Ectodermal cell (in vitro differentiated cells): ENCODE measurements around the gene RPP21.
A peak's percentile ranks its signal among the peaks of the same experiment; 100 is the strongest.

Experiments
- H3K27ac ChIP-seq: 2 replicates; pipeline ENCODE4 v1.7.0; 2013; ENCODE audit warnings: mild to moderate bottlenecking, low read depth, low read length; ENCODE audit not compliant: insufficient read depth, poor library complexity, severe bottlenecking
- H3K27me3 ChIP-seq: 2 replicates; pipeline ENCODE4 v1.7.0; 2013; ENCODE audit warnings: mild to moderate bottlenecking, low read length; ENCODE audit not compliant: insufficient read depth, control insufficient read depth, poor library complexity, severe bottlenecking
- H3K36me3 ChIP-seq: one replicate; pipeline ENCODE4 v1.7.0; 2013; ENCODE audit warnings: low read length; ENCODE audit not compliant: control insufficient read depth, insufficient read depth
- H3K4me1 ChIP-seq: one replicate; pipeline ENCODE4 v1.7.0; 2013; ENCODE audit warnings: low read length; ENCODE audit not compliant: control insufficient read depth, insufficient read depth
- H3K4me3 ChIP-seq: 2 replicates; pipeline ENCODE4 v1.7.0; 2013; ENCODE audit warnings: low read depth, low read length, control low read depth; ENCODE audit not compliant: insufficient read depth
- H3K9me3 ChIP-seq: 2 replicates; pipeline ENCODE4 v1.7.0; 2013; ENCODE audit warnings: mild to moderate bottlenecking, low read length, moderate library complexity; ENCODE audit not compliant: control insufficient read depth
- WGBS, 2 experiments: methylation state at CpG; one replicate each; pipeline ENCODE4 v1.1.7; 2013; ENCODE audit warnings: missing lambda C conversion rate in 2 of 2; 5-methylcytosine and 5-hydroxymethylcytosine counted together

The RPP21 gene

DNA sequence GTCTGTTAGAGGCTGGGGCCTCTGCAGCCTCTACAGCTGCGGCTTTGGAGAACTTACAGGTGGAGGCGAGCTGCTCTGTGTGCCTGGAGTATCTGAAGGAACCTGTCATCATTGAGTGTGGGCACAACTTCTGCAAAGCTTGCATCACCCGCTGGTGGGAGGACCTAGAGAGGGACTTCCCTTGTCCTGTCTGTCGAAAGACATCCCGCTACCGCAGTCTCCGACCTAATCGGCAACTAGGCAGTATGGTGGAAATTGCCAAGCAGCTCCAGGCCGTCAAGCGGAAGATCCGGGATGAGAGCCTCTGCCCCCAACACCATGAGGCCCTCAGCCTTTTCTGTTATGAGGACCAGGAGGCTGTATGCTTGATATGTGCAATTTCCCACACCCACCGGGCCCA lies 15.6 kb upstream of the RPP21 start:
- H3K27me3 ChIP-seq, result no peaks in the 10 kb centered on the region
- no peak overlapping the region for H3K4me3 ChIP-seq
- 95 to 96% methylated on average over 12 of the region's 12 CpGs for WGBS, 2 experiments
- H3K27ac ChIP-seq, result no peak overlapping the region
- peaks cover 8% of the 10 kb centered on the region for H3K36me3 ChIP-seq
- H3K4me1 ChIP-seq, result peaks cover 14% of the 10 kb centered on the region
- no peaks in the 10 kb centered on the region for H3K9me3 ChIP-seq

DNA sequence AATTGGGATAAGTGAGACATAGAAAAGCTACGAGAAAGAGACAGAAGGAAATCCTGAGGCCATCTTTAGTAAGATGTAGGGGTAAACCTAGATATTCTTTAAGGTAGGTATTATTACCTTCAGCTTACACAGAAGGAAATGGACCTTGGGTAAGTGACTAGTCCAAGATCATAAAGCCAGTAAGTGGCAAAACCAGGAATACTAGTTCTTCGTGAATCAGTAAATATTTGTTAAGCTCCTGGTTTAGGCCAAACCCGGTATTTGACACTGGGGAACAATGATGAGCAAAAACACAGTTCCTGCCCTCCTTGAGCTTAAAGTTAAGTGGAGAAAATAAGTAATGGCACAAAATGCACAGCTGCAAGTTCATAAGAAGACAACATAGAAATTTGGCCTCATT lies 13.0 kb upstream of the RPP21 start:
- WGBS, 2 experiments, result 92 to 97% methylated on average over 3 of the region's 3 CpGs
- peaks cover 14% of the 10 kb centered on the region for H3K36me3 ChIP-seq
- H3K27me3 ChIP-seq, result no peaks in the 10 kb centered on the region
- H3K4me1 ChIP-seq, result peaks cover 8% of the 10 kb centered on the region
- H3K27ac ChIP-seq, result no peak overlapping the region
- no peaks in the 10 kb centered on the region for H3K9me3 ChIP-seq
- H3K4me3 ChIP-seq, result no peak overlapping the region

DNA sequence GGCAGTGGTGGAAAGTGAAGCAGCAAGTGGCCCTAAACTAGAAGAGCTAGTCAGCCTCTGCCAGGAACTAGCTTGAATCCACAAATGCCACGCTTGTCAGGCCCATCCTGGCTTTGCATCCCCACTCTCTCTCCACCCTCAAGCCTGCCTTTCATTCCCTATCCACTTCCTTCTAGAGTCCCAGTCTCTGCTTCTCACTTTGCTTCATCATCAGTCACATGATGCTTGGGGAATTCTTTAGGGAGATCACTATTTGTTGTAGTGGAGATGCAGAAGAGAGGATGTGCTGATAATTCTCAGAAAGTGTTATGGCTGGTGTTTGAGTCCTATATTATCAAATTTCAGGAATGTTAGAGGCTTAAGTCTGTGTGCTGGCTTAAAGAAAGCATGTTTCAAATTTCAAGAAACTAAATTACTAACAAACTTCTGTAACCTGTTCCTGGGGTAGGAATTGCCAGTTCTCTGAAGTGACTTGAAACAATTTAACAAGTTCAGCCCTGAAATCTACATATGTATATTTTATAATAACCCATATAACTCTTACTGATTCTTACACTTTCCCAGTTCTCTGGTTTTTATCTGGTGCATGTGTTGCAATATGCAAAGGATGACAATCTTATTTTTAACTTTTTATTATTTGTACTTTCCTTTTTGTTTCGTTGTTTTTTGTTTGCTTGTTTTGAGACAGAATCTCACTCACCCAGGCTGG lies 10.7 kb upstream of the RPP21 start:
- Histone ChIP-seq H3K27ac (no peak overlapping the region), H3K9me3 (no peaks in the 10 kb centered on the region), H3K27me3 (no peaks in the 10 kb centered on the region), H3K4me1 (no peaks in the 10 kb centered on the region), H3K4me3 (no peak overlapping the region), H3K36me3 (peaks cover 11% of the 10 kb centered on the region)
- WGBS, 2 experiments, result 94 to 96% methylated on average over 2 of the region's 2 CpGs

DNA sequence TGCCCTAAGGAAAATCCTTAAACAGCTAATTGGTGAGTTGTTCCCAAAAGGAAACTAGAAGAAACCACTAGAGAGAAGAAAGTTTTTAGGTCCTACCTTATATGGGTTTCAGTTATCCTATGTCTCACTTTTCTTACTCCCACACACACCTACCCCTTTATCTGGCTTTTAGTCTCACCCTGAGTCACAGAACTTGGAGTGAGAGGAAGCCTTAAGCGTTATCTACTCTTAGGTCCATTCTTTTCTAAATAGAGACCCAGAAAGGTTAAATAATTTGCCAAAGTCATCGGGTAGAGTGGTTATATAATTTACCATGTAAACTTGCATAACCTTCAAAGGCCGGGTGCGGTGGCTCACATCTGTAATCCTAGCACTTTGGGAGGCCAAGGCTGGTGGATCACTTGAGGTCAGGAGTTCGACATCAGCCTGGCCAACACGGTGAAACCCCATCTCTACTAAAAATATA lies 4.3 kb upstream of the RPP21 start:
- Histone ChIP-seq H3K4me3 (no peak overlapping the region), H3K4me1 (peaks cover under 1% of the 10 kb centered on the region), H3K27ac (no peak overlapping the region), H3K36me3 (peaks cover 3% of the 10 kb centered on the region), H3K9me3 (no peaks in the 10 kb centered on the region), H3K27me3 (no peaks in the 10 kb centered on the region)
- WGBS, 2 experiments, result 90 to 92% methylated on average over 5 to 6 of the region's 6 CpGs

DNA sequence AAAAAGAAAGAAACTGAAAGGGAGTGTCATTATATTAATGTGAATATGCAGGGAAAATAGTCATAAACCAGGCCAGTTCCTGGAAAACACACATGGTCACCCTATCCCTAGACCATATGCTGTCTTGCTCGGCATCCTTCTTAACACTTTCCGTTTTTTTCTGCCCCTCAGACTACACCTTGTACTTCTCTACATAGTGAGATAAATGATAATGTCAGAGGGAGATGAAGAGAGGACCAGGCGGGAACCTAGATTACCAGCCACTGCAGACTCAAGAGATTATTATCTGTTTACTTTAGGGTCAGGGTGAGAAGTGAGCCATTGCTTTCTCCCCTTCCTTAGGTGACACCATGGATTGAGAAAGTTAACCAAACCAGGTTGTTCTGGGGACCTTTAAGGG lies 3.7 kb upstream of the RPP21 start:
- H3K9me3 ChIP-seq, result no peaks in the 10 kb centered on the region
- no peak overlapping the region for H3K27ac ChIP-seq
- H3K4me3 ChIP-seq, result no peak overlapping the region
- H3K4me1 ChIP-seq, result peaks cover 7% of the 10 kb centered on the region
- no peaks in the 10 kb centered on the region for H3K36me3 ChIP-seq
- WGBS, 2 experiments, result 92 to 100% methylated on average over 1 to 3 of the region's 3 CpGs
- no peaks in the 10 kb centered on the region for H3K27me3 ChIP-seq

DNA sequence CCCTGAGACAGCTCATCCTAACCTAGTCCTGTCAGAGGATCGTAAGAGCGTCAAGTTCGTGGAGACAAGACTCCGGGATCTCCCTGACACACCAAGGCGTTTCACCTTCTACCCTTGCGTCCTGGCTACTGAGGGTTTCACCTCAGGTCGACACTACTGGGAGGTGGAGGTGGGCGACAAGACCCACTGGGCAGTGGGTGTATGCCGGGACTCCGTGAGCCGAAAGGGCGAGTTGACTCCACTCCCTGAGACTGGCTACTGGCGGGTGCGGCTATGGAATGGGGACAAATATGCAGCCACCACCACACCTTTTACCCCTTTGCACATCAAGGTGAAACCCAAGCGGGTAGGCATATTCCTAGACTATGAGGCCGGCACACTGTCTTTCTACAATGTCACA lies 3.2 kb upstream of the RPP21 start:
- WGBS, 2 experiments, result 96 to 97% methylated on average over 16 of the region's 16 CpGs
- peaks cover 7% of the 10 kb centered on the region for H3K4me1 ChIP-seq
- peaks cover 3% of the 10 kb centered on the region for H3K36me3 ChIP-seq
- H3K27ac ChIP-seq, result no peak overlapping the region
- no peaks in the 10 kb centered on the region for H3K9me3 ChIP-seq
- H3K4me3 ChIP-seq, result no peak overlapping the region
- no peaks in the 10 kb centered on the region for H3K27me3 ChIP-seq

DNA sequence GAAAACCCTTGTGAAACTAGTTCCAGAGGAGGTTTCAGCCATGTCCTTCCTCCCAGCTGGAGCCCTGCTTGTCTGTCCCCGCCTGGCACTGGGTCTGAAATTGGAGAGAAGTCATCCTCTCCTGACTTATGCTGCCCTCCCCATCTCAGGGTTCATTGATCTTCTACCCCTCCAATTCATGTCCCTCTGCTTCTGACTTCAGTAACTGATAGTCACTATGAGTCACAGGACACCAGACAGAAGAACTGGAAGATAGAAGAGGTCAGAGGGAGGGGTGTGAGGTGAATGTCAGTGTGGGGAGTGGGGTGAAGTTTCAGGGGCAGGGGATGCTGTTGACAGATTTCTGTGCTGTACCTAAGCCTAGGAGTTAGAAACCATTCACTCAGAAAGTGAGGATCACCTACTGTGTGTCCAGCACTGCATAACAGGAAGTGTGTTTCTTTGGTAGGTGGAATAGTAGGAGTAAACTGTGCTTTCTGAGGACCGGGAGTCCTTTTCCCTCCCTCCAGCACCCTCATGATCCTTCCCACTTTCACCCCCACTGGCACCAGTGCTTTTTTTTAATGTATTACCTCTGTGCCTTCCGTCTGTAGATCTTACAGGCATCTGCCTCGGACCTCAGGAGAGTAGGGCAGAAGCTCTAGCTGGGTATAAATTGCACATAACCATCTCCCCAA lies 627 bp upstream of the RPP21 start:
- 64 to 66% methylated on average over 4 of the region's 4 CpGs for WGBS, 2 experiments
- H3K9me3 ChIP-seq, result no peaks in the 10 kb centered on the region
- no peaks in the 10 kb centered on the region for H3K27me3 ChIP-seq
- peaks cover 7% of the 10 kb centered on the region for H3K4me1 ChIP-seq
- no peak overlapping the region for H3K4me3 ChIP-seq
- H3K36me3 ChIP-seq, result peaks cover 6% of the 10 kb centered on the region
- H3K27ac ChIP-seq, result no peak overlapping the region

DNA sequence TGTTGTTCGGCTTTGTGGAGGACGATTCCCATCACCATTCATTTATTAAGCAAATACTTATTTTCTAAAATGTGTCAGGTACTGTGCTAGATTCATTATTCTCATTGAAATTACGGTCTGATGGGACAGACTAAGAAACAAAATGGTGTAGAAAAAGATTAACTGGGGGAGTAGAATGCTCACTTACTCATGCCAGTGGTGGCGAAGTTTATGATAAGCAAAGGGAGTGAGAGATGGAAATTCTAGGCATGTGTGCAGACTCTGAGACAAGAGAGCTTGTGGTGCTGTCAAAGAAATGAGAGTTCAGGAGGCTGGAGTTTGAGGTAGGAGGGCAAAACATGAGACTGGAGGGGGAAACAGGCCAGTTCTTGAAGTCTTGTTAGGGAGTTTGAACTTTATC lies 896 bp downstream of the RPP21 start:
- 89 to 95% methylated on average over 2 of the region's 4 CpGs for WGBS, 2 experiments
- Histone ChIP-seq H3K27me3 (no peaks in the 10 kb centered on the region), H3K9me3 (no peaks in the 10 kb centered on the region), H3K36me3 (peaks cover 6% of the 10 kb centered on the region), H3K4me3 (peak overlapping the region; percentile 62), H3K4me1 (peaks cover 7% of the 10 kb centered on the region), H3K27ac (no peak overlapping the region)

DNA sequence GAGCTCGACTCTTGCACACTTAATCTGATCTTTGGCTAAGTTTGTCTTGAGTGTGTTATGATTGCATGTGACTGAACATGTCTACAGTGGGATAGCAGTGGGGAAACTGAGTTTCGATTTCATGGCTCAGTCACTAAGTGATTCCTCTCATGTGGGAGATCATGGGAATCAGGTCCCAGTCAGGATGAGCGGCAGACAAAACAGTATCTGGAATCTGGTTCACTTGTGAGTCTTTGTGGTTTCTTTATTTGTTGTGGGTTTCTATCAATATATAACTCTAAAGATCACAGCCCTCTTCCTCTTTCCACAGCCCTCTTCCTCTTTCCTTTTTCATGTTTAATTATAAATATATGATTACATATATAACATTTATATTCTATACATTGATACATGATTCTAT lies 4.0 kb downstream of the RPP21 start:
- H3K4me1 ChIP-seq, result peaks cover 7% of the 10 kb centered on the region
- 93 to 98% methylated on average over 3 of the region's 3 CpGs for WGBS, 2 experiments
- H3K27ac ChIP-seq, result no peak overlapping the region
- no peaks in the 10 kb centered on the region for H3K27me3 ChIP-seq
- H3K4me3 ChIP-seq, result no peak overlapping the region
- peaks cover 6% of the 10 kb centered on the region for H3K36me3 ChIP-seq
- H3K9me3 ChIP-seq, result no peaks in the 10 kb centered on the region

DNA sequence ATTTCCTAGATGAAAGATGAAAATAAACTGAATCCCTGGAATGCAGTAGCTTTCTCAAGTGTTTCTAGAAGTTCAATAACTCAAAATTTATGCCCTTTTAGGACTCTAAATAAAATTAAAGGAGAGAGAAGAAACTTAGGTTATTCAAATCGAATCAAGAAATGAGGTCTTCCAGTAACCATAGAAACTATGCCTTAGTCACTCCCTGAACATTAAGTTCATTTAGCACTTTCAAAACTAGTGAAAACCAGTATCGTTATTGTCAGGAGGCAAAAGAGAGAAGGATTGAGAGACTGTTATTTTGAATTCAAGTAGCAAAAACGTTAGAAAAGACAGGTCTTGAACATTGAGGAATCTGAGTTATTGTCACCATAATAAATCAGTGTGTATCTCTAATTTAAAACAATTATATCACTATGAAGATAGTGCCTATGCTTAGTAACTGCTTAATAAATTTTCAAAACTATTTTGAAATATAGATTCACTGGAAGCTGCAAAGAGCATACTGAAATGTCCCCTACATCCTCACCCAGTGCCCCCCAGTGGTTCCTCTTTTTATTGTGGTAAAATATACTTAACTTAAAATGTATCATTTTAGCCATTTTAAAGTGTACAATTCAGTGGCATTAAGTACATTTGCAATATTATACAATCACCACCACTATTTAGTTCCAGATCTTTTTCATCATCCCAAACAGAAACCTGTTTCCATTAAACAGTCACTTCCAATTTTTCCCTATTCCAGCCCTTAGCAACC lies 4.6 kb downstream of the RPP21 start:
- Histone ChIP-seq H3K36me3 (peaks cover 6% of the 10 kb centered on the region), H3K9me3 (no peaks in the 10 kb centered on the region), H3K27ac (no peak overlapping the region), H3K4me3 (no peak overlapping the region), H3K27me3 (no peaks in the 10 kb centered on the region), H3K4me1 (peaks cover 7% of the 10 kb centered on the region)
- WGBS, 2 experiments, result 94 to 95% methylated on average over 3 of the region's 3 CpGs
